GM12872 (cell line): ENCODE measurements around the gene RARG.

Source experiments
- TF ChIP-seq, protein P1 (sequence below): IDR thresholded peaks from 3 replicates; pipeline ENCODE4 v1.5.1; 2011; ENCODE audit warnings: low read depth, mild to moderate bottlenecking, low read length, moderate library complexity; ENCODE audit not compliant: insufficient read depth

RARG gene

DNA sequence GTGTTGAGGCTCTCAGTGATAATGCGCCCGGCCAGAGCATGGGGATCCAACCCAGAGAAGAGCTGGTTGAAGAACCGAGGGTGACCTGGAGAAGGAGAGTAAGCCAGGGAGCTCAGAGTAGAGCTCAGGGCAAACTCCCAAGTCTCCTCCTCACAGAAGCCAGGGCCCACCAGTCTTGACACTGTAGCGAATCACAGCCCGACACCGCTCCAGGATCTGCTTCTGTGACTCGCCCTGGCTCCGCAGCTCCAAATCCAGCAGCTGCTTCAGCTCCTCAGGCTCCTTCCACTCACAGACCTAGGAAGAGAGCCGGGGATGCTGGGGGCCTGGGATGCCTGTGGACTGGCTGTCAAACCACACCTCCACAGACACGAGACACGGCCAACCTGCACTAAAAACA is 59.7 kb downstream of the RARG start:
- TF ChIP-seq, protein P1, sequence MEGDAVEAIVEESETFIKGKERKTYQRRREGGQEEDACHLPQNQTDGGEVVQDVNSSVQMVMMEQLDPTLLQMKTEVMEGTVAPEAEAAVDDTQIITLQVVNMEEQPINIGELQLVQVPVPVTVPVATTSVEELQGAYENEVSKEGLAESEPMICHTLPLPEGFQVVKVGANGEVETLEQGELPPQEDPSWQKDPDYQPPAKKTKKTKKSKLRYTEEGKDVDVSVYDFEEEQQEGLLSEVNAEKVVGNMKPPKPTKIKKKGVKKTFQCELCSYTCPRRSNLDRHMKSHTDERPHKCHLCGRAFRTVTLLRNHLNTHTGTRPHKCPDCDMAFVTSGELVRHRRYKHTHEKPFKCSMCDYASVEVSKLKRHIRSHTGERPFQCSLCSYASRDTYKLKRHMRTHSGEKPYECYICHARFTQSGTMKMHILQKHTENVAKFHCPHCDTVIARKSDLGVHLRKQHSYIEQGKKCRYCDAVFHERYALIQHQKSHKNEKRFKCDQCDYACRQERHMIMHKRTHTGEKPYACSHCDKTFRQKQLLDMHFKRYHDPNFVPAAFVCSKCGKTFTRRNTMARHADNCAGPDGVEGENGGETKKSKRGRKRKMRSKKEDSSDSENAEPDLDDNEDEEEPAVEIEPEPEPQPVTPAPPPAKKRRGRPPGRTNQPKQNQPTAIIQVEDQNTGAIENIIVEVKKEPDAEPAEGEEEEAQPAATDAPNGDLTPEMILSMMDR = no peak

GRCh38 chr12:53171725-53172329 is 60.2 kb downstream of the RARG start:
- TF ChIP-seq, protein P1 = no peak

DNA sequence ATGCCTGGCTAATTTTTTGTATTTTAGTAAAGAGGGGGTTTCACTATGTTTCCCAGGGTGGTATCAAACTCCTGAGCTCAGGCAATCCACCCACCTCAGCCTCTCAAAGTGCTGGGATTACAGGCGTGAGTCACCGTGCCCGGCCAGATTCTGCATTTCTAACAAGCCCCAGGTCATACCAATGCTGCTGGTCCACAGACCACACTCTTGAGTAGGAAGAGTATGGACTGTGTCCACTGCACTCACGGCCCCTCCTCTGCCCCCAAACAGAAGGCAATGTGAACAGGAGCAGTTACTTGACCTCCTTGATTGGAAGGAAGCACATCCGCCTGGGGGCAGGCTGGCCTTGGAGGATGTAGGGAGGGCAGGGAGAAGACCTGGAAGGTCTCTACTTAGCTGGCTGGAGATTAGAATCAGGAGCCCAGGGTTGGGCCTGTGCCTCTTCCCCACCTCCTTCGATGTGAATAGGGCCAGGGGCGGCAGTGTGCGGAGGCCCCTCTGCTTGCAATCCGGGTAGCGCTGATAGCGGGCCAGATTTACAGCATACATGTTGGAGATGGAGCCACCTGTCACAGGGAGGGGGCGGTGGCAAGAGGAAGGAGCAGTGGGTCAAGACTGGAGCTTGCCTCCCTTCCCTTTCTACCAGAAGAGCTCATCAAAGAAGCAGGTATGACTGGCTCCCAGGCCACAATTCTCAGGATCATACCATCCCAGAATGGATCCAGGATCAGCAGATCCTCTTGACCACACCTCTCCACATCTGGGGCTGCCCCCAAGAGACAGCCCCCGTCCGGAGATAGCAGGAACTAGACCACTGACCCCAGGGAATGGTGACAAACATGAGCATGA is 60.9 kb downstream of the RARG start:
- TF ChIP-seq, protein P1 = no peak

GRCh38 chr12:53170215-53170614 is 61.8 kb downstream of the RARG start:
- TF ChIP-seq, protein P1 = no peak

GRCh38 chr12:53169644-53170043 is 62.4 kb downstream of the RARG start:
- TF ChIP-seq, protein P1 = no peak

GRCh38 chr12:53166837-53167236 is 65.2 kb downstream of the RARG start:
- TF ChIP-seq, protein P1 = no peak

DNA sequence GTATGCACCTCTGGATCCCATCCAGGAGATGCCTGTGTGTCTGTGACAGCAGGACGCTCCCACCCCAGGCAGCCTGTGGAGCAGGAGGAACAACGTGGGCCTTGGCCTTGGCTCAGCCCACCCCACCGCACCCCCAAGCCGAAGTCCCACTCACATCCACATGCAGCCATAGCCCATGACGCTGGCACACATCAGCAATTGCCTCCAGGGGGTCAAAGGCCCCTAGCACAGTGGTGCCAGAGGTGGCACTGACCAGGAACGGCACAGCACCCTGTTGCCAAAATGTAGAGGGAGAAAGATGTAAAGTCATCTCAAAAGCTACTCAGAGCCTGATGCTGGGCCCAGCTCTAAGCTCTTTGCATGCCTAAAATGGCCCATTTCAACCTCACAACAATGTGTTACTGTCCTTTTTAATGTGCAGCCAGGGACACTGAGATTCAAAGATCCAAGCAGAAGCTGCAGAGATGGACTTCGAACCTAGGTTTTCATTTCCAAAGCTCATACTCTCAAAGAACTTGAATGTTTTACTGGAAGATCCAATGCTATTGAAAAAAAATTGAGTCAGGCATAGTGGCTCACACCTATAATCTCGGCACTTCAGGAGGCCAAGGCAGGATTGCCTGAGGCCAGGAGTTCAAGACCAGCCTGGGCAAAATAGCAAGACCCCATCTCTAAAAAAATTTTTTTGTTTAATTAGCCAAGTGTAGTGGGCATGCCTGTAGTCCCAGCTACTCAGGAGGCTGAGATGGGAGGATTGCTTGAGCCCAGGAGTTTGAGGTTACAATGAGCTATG is 70.7 kb downstream of the RARG start:
- TF ChIP-seq, protein P1 = no peak
